ENCODE measurements around the gene PNMA1. TPM values are rescaled to one million over a fixed set of nuclear protein-coding genes. Genes with fewer than 3 reads are reported as not detected.

The PNMA1 gene
- total and polyA plus RNA-seq, 2 of the 13 experiments (the other 11 are each of a cell fraction or from before 2014, with no cell fraction given): 7.0 to 8.3 TPM

DNA sequence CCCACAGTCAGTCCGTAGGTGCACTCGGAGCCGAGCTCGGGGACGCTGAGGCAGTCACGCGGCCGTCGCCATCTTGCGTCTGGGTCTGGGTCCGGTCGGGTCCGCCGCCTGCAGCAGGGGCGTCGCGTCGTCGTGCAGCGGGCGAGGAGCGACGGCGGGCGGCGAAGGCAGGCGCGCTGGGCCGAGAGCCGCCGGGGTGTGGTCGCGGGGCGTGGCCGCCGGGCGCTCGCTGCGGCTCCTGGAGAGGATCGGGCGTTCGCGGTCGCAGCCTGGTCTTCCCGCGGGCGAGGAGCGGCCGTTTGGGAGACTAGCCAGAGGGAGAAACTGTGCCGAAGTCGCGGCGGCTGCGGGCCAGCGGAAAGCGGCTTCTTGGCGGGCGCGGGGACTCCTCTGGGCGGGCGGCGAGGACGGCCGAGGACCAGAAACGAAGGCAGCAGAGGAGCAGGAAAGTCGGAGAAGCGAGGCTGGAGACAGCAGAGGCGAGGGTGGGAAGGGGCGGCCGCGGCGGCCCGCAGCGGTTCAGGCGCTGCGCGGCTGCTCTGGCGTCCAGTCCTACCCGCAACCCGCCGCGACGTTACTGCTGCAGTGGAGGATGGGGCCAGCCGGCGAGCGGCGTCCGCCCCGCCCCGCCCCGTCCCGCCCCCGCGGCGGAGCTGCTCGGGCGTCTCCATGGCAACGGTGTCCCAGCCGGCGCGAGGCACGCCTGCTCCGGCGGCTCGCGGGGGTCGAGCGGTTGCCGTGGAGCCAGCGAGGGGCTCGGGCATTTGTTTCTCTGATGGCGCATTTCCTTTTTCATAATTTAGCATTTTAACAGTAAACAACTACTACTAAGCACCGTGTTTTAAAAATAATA is at the start of gene PNMA1 (continued):
- TF ChIP-seq ZNF282 (IDR thresholded peaks at IDR 0.05; ENCODE audit: partially characterized antibody) (no peak), TMF1 (CRISPR knock-in tag; IDR thresholded peaks at IDR 0.05; ENCODE audit: low read depth) (peak; percentile 85; the same call in 1 of the 2 replicates), NBN (conservative IDR thresholded peaks at IDR 0.05) (no peak), RBM22 (optimal IDR thresholded peaks at IDR 0.05; ENCODE audit: low read length) (peak; percentile 95), ZNF720 (CRISPR knock-in tag; IDR thresholded peaks at IDR 0.05) (no peak), SRSF1 (optimal IDR thresholded peaks at IDR 0.05; ENCODE audit: low read depth, low read length) (no peak), MED8 (CRISPR knock-in tag; IDR thresholded peaks at IDR 0.05; ENCODE audit: insufficient replicate concordance) (no peak), MZF1 (CRISPR knock-in tag; IDR thresholded peaks at IDR 0.05; ENCODE audit: borderline replicate concordance) (no peak), ZNF879 (CRISPR knock-in tag; IDR thresholded peaks at IDR 0.05) (no peak), AGO2 (optimal IDR thresholded peaks at IDR 0.05; ENCODE audit: low read depth, low read length) (peak; percentile 95), ZKSCAN5 (CRISPR knock-in tag; IDR thresholded peaks at IDR 0.05) (no peak), SMC3 (IDR thresholded peaks at IDR 0.05; ENCODE audit: low read length) (no peak)
- TF ChIP-seq, protein P1, sequence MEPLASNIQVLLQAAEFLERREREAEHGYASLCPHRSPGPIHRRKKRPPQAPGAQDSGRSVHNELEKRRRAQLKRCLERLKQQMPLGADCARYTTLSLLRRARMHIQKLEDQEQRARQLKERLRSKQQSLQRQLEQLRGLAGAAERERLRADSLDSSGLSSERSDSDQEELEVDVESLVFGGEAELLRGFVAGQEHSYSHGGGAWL (CRISPR knock-in tag; IDR thresholded peaks at IDR 0.05): 0 out of 2 replicates have a peak, but pooled peaks have one; percentile 20
- TF ChIP-seq, protein P2, sequence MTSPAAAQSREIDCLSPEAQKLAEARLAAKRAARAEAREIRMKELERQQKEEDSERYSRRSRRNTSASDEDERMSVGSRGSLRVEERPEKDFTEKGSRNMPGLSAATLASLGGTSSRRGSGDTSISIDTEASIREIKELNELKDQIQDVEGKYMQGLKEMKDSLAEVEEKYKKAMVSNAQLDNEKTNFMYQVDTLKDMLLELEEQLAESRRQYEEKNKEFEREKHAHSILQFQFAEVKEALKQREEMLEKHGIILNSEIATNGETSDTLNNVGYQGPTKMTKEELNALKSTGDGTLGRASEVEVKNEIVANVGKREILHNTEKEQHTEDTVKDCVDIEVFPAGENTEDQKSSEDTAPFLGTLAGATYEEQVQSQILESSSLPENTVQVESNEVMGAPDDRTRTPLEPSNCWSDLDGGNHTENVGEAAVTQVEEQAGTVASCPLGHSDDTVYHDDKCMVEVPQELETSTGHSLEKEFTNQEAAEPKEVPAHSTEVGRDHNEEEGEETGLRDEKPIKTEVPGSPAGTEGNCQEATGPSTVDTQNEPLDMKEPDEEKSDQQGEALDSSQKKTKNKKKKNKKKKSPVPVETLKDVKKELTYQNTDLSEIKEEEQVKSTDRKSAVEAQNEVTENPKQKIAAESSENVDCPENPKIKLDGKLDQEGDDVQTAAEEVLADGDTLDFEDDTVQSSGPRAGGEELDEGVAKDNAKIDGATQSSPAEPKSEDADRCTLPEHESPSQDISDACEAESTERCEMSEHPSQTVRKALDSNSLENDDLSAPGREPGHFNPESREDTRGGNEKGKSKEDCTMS (CRISPR knock-in tag; conservative IDR thresholded peaks at IDR 0.05): no peak
- TF ChIP-seq, protein P3, sequence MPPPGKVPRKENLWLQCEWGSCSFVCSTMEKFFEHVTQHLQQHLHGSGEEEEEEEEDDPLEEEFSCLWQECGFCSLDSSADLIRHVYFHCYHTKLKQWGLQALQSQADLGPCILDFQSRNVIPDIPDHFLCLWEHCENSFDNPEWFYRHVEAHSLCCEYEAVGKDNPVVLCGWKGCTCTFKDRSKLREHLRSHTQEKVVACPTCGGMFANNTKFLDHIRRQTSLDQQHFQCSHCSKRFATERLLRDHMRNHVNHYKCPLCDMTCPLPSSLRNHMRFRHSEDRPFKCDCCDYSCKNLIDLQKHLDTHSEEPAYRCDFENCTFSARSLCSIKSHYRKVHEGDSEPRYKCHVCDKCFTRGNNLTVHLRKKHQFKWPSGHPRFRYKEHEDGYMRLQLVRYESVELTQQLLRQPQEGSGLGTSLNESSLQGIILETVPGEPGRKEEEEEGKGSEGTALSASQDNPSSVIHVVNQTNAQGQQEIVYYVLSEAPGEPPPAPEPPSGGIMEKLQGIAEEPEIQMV (CRISPR knock-in tag; IDR thresholded peaks at IDR 0.05; ENCODE audit: low read depth): peak; percentile 80; the same call in 1 of the 2 replicates
- TF ChIP-seq, protein P4, sequence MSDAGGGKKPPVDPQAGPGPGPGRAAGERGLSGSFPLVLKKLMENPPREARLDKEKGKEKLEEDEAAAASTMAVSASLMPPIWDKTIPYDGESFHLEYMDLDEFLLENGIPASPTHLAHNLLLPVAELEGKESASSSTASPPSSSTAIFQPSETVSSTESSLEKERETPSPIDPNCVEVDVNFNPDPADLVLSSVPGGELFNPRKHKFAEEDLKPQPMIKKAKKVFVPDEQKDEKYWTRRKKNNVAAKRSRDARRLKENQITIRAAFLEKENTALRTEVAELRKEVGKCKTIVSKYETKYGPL (CRISPR knock-in tag; IDR thresholded peaks at IDR 0.05): no peak
- TF ChIP-seq, protein P5, sequence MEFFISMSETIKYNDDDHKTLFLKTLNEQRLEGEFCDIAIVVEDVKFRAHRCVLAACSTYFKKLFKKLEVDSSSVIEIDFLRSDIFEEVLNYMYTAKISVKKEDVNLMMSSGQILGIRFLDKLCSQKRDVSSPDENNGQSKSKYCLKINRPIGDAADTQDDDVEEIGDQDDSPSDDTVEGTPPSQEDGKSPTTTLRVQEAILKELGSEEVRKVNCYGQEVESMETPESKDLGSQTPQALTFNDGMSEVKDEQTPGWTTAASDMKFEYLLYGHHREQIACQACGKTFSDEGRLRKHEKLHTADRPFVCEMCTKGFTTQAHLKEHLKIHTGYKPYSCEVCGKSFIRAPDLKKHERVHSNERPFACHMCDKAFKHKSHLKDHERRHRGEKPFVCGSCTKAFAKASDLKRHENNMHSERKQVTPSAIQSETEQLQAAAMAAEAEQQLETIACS (CRISPR knock-in tag; IDR thresholded peaks at IDR 0.05): 0 out of 2 replicates have a peak, but pooled peaks have one; percentile 4
- TF ChIP-seq, protein P6, sequence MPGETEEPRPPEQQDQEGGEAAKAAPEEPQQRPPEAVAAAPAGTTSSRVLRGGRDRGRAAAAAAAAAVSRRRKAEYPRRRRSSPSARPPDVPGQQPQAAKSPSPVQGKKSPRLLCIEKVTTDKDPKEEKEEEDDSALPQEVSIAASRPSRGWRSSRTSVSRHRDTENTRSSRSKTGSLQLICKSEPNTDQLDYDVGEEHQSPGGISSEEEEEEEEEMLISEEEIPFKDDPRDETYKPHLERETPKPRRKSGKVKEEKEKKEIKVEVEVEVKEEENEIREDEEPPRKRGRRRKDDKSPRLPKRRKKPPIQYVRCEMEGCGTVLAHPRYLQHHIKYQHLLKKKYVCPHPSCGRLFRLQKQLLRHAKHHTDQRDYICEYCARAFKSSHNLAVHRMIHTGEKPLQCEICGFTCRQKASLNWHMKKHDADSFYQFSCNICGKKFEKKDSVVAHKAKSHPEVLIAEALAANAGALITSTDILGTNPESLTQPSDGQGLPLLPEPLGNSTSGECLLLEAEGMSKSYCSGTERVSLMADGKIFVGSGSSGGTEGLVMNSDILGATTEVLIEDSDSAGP (CRISPR knock-in tag; IDR thresholded peaks at IDR 0.05; ENCODE audit: borderline replicate concordance): peak; percentile 52; the same call in 1 of the 2 replicates

Measured in HepG2 (cell line).